ENCODE measurements around the gene CEMIP. TPM values are rescaled to one million over a fixed set of nuclear protein-coding genes. Genes with fewer than 3 reads are reported as not detected.

Gene CEMIP
- polyA plus RNA-seq, 2 of the 4 experiments (the other 2 are of a cell fraction), result 0.54 to 0.84 TPM

DNA sequence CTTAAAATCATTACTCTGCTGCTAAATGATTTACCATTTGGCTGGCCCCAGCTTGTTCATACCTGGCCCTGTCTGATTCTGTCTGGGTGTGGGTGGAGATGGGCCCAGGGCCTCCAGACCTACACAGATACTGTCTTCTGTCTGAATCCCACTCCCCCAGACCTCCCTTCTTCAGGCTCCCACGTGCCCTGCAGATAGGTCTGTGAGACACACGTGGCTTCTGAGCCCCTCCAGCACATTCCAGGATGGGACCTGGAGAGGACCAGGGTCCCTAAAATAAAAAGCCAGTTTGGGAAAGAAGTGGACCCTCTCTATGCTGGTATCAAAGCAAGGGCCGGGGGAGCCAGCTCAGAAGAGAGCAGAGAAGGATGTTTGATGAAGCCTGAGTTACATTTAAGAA lies 14.6 kb upstream of the CEMIP start:
- DNase-seq (ENCODE audit: low read depth in 1 of 2, low spot score in 1 of 2) (no peak), FAIRE-seq (no peak), ATAC-seq (peak in 1 of 2 experiments; percentile 40; a peak in 2 of 6 replicates)
- TF ChIP-seq ELK1 (IDR thresholded peaks at IDR 0.05; ENCODE audit: low read depth, low read length) (no peak), CBX2 (IDR thresholded peaks at IDR 0.05; ENCODE audit: borderline replicate concordance, low read depth) (no peak), NPAS2 (CRISPR knock-in tag; IDR thresholded peaks at IDR 0.05; ENCODE audit: borderline replicate concordance) (no peak), FOSB (CRISPR knock-in tag; IDR thresholded peaks at IDR 0.05) (no peak), RNF2 (IDR thresholded peaks at IDR 0.05; ENCODE audit: borderline replicate concordance, low read depth) (no peak), EHF (CRISPR knock-in tag; IDR thresholded peaks at IDR 0.05) (no peak), MAZ (IDR thresholded peaks at IDR 0.05; ENCODE audit: borderline replicate concordance, low read depth, low read length) (no peak), TP53 (CRISPR knock-in tag; IDR thresholded peaks at IDR 0.05) (no peak), FOSL2 (IDR thresholded peaks at IDR 0.05) (no peak), FOSL2 (CRISPR knock-in tag; IDR thresholded peaks at IDR 0.05) (no peak), ZNF302 (CRISPR knock-in tag; IDR thresholded peaks at IDR 0.05) (no peak), CBX8 (IDR thresholded peaks at IDR 0.05) (no peak), ZFP36 (IDR thresholded peaks at IDR 0.05; ENCODE audit: borderline replicate concordance, partially characterized antibody) (no peak), HMGXB4 (CRISPR knock-in tag; IDR thresholded peaks at IDR 0.05; ENCODE audit: borderline replicate concordance) (no peak), CEBPB (IDR thresholded peaks at IDR 0.05) (no peak), EP300 (IDR thresholded peaks at IDR 0.05) (no peak), HES2 (IDR thresholded peaks at IDR 0.05) (no peak), POLR2AphosphoS2 (conservative IDR thresholded peaks at IDR 0.05; ENCODE audit: low read length) (no peak)
- TF ChIP-seq, protein P1, sequence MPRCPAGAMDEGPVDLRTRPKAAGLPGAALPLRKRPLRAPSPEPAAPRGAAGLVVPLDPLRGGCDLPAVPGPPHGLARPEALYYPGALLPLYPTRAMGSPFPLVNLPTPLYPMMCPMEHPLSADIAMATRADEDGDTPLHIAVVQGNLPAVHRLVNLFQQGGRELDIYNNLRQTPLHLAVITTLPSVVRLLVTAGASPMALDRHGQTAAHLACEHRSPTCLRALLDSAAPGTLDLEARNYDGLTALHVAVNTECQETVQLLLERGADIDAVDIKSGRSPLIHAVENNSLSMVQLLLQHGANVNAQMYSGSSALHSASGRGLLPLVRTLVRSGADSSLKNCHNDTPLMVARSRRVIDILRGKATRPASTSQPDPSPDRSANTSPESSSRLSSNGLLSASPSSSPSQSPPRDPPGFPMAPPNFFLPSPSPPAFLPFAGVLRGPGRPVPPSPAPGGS (IDR thresholded peaks at IDR 0.05), result no peak
- no peak overlapping the region for H3K27ac ChIP-seq
- 0 out of 3 replicates have a peak, but pooled peaks cover 4% of the 10 kb centered on the region for H3K4me1 ChIP-seq
- ChIA-PET CTCF (interaction anchor here (1.1 to 7.2 kb wide), 3 partner anchors 8 to 197 kb away, joined by 7 to 96 read pairs (median 13); partner anchors contain the start of gene CEMIP), POLR2A (no interaction called here)
- no peaks in the 10 kb centered on the region for H3K9me3 ChIP-seq
- H3K4me3 ChIP-seq, result no peak overlapping the region
- no peak overlapping the region for H3K4me2 ChIP-seq
- 84% methylated on average over 3 of the region's 3 CpGs for WGBS (ENCODE audit: missing lambda C conversion rate)

DNA sequence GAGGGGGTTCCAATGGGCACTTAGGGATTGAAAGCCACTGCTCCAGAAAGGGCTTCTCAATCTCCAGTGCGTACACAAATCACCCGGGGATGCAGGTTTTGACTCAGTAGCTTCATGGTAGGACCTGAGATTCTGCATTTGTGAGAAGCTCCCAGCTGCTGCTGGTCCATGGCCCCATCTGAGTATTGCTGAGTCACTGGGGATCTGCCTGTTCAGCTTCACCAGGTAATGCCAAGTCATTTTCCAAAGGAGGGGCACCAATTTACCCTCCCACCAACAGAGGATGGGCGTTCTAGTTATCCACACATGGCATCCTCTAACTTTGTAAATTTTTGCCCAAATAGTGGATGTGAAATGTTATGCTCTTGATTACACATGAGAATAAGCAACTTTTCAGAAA lies 12.9 kb upstream of the CEMIP start:
- POLR2A ChIA-PET, result no interaction called here
- no peak overlapping the region for H3K4me2 ChIP-seq
- FAIRE-seq, result no peak
- 98% methylated on average over 3 of the region's 3 CpGs for WGBS (ENCODE audit: missing lambda C conversion rate)
- no peak for DNase-seq (ENCODE audit: low read depth in 1 of 2, low spot score in 1 of 2)
- ATAC-seq, result no peak
- H3K27ac ChIP-seq, result peak overlapping the region in 1 of 2 experiments; percentile 31; a peak in 1 of 6 replicates
- CTCF ChIA-PET, result interaction anchor here (0.7 to 7.2 kb wide), 3 partner anchors 12 to 198 kb away, joined by 3 to 96 read pairs (median 17); partner anchors contain the start of gene CEMIP
- no peak overlapping the region for H3K4me3 ChIP-seq
- H3K9me3 ChIP-seq, result no peaks in the 10 kb centered on the region
- 0 out of 3 replicates have a peak, but pooled peaks cover 4% of the 10 kb centered on the region for H3K4me1 ChIP-seq
- peak; percentile 66 for TF ChIP-seq MAFK (IDR thresholded peaks at IDR 0.05; ENCODE audit: partially characterized antibody)
- TF ChIP-seq CTCF (IDR thresholded peaks at IDR 0.05), result no peak
- no peak for TF ChIP-seq ATOH8 (CRISPR knock-in tag; IDR thresholded peaks at IDR 0.05; ENCODE audit: low read depth)
- peak; percentile 78 for TF ChIP-seq NFE2L2 (conservative IDR thresholded peaks at IDR 0.05; ENCODE audit: low read length)
